Gastroesophageal sphincter (tissue), 4 donors: ENCODE measurements around the gene TMTC2. TPM values are rescaled to one million over a fixed set of nuclear protein-coding genes. Genes with fewer than 3 reads are reported as not detected.

Experiments
- ATAC-seq: fragments of 150-250 bp; one replicate; pipeline ENCODE4 v1.9.1; 2016; ENCODE audit warnings: mild to moderate bottlenecking, moderate library complexity
- H3K27ac ChIP-seq, 4 donors: fragments of 200-600 bp; sonication (generic) in 3 of 4; 1 replicate in 3 of 4; 2 replicates in 1 of 4; pipeline ENCODE4 v1.5.1; 2016 to 2019
- H3K27me3 ChIP-seq: fragments of 200-600 bp; sonication (generic); one replicate; pipeline ENCODE4 v1.5.1; 2019
- H3K36me3 ChIP-seq, 2 donors: fragments of 200-600 bp; sonication (generic); one replicate each; pipeline ENCODE4 v1.5.1; 2019; ENCODE audit warnings: control low read depth in 1 of 2
- H3K4me1 ChIP-seq, 3 donors: fragments of 200-600 bp; sonication (generic); 1 replicate in 2 of 3; 2 replicates in 1 of 3; pipeline ENCODE4 v1.5.1; 2016 to 2019; ENCODE audit warnings: control low read depth in 2 of 3
- H3K4me3 ChIP-seq, 2 donors: fragments of 200-600 bp; sonication (generic); one replicate each; pipeline ENCODE4 v1.5.1; 2019; ENCODE audit warnings: mild to moderate bottlenecking in 1 of 2, moderate library complexity in 1 of 2
- H3K9me3 ChIP-seq, 3 donors: fragments of 200-600 bp; sonication (generic); one replicate each; pipeline ENCODE4 v1.5.1; 2017 to 2019; ENCODE audit warnings: control low read depth in 2 of 3
- CTCF ChIP-seq, 4 experiments: fragments of 200-600 bp in 2 of 4; fragments of 450-650 bp in 2 of 4; sonication (generic) in 1 of 4; IDR thresholded peaks; one replicate each; pipeline ENCODE4 v1.5.1; 2017 to 2019; ENCODE audit warnings: antibody characterized with exemption in 4 of 4, mild to moderate bottlenecking in 2 of 4, moderate library complexity in 2 of 4
- EP300 ChIP-seq: sonication (generic); formaldehyde crosslinking; IDR thresholded peaks from one replicate; pipeline ENCODE4 v1.6.1; 2017; ENCODE audit warnings: antibody characterized with exemption, mild to moderate bottlenecking
- POLR2A ChIP-seq, 2 donors: fragments of 450-650 bp; IDR thresholded peaks; one replicate each; pipeline ENCODE4 v1.6.1; 2017; ENCODE audit warnings: antibody characterized with exemption in 2 of 2, mild to moderate bottlenecking in 2 of 2, moderate library complexity in 1 of 2
- POLR2AphosphoS5 ChIP-seq: sonication (generic); formaldehyde crosslinking; IDR thresholded peaks from one replicate; pipeline ENCODE4 v1.6.1; 2017; ENCODE audit warnings: antibody characterized with exemption
- WGBS, 2 donors: methylation state at CpG; one replicate each; pipeline ENCODE4 v1.1.5; 2018; ENCODE audit warnings: low coverage in 1 of 2; 5-methylcytosine and 5-hydroxymethylcytosine counted together
- total RNA-seq, 4 donors: library from RNA; depleted of rRNA; stranded (reverse); fragments of >200 nt; gene quantifications; one replicate each; pipeline ENCODE4 v1.1.0, GENCODE V29; 2016

Gene TMTC2
- total RNA-seq, 4 donors from 2014 or later: 7.4 to 21.8 (median 16.0) TPM

- Histone ChIP-seq H3K36me3 (no peaks in the 10 kb centered on the region), H3K27me3 (no peaks in the 10 kb centered on the region), H3K4me1 (peaks cover 0 to 7% (median 0%) of the 10 kb centered on the region in 3 donors), H3K27ac (no peak overlapping the region), H3K4me3 (no peak overlapping the region), H3K9me3 (no peaks in the 10 kb centered on the region)
- no peak for ATAC-seq
- TF ChIP-seq CTCF (IDR thresholded peaks at IDR 0.05) (no peak), POLR2AphosphoS5 (no peak), EP300 (no peak), POLR2A (IDR thresholded peaks at IDR 0.05) (no peak)
- 56 to 79% methylated on average over 3 to 4 of the region's 28 CpGs for WGBS, 2 donors
These were observed 27.1 kb upstream of the TMTC2 start for GRCh38 chr12:82659343-82660207.

GRCh38 chr12:82660541-82661325 lies 26.0 kb upstream of the TMTC2 start:
- 96 to 100% methylated on average over 3 of the region's 3 CpGs for WGBS, 2 donors
- Histone ChIP-seq H3K4me3 (no peak overlapping the region), H3K9me3 (no peaks in the 10 kb centered on the region), H3K36me3 (no peaks in the 10 kb centered on the region), H3K4me1 (peaks cover 0 to 7% (median 0%) of the 10 kb centered on the region in 3 donors), H3K27me3 (no peaks in the 10 kb centered on the region), H3K27ac (no peak overlapping the region)
- ATAC-seq: no peak
- TF ChIP-seq CTCF (IDR thresholded peaks at IDR 0.05) (no peak), POLR2A (IDR thresholded peaks at IDR 0.05) (no peak), EP300 (no peak), POLR2AphosphoS5 (no peak)

GRCh38 chr12:82663893-82664292 lies 22.8 kb upstream of the TMTC2 start:
- TF ChIP-seq POLR2AphosphoS5 (no peak), EP300 (no peak), CTCF (IDR thresholded peaks at IDR 0.05) (no peak), POLR2A (IDR thresholded peaks at IDR 0.05) (no peak)
- Histone ChIP-seq H3K4me1 (peaks cover 0 to 7% (median 0%) of the 10 kb centered on the region in 3 donors), H3K36me3 (no peaks in the 10 kb centered on the region), H3K27me3 (no peaks in the 10 kb centered on the region), H3K27ac (no peak overlapping the region), H3K4me3 (no peak overlapping the region), H3K9me3 (no peaks in the 10 kb centered on the region)
- 7 to 36% methylated on average over 4 to 7 of the region's 7 CpGs for WGBS, 2 donors
- ATAC-seq: no peak

GRCh38 chr12:82665142-82665923 lies 21.4 kb upstream of the TMTC2 start:
- no peak for ATAC-seq
- Histone ChIP-seq H3K36me3 (no peaks in the 10 kb centered on the region), H3K27me3 (no peaks in the 10 kb centered on the region), H3K4me3 (no peak overlapping the region), H3K27ac (no peak overlapping the region), H3K4me1 (peaks cover 0 to 7% (median 0%) of the 10 kb centered on the region in 3 donors), H3K9me3 (no peaks in the 10 kb centered on the region)
- TF ChIP-seq EP300: no peak
- no peak for TF ChIP-seq POLR2A (IDR thresholded peaks at IDR 0.05)
- TF ChIP-seq POLR2AphosphoS5: no peak
- TF ChIP-seq CTCF (IDR thresholded peaks at IDR 0.05): no peak
- 84 to 100% methylated on average over 3 of the region's 3 CpGs for WGBS, 2 donors
